ENCODE measurements around the gene CDK6.

Gene CDK6

DNA sequence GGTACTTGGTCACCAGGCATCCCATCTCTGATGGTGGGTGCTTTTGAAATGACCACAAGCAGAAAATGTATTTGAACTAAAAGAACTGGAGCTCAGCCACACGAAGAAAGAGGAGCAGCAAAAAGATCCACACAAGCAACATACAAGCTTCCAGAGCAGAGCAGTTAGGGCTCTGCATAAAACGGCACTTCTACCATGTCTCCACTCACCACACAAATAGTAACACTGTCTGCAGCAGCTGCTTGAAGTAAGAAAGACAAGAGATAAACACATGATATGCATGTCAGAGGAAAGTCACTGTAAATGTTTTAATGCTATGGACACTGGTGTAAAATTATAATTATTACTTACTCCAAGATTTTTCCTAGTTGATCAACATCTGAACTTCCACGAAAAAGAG, 213.7 kb downstream of the CDK6 start:
- TF ChIP-seq, protein P1, sequence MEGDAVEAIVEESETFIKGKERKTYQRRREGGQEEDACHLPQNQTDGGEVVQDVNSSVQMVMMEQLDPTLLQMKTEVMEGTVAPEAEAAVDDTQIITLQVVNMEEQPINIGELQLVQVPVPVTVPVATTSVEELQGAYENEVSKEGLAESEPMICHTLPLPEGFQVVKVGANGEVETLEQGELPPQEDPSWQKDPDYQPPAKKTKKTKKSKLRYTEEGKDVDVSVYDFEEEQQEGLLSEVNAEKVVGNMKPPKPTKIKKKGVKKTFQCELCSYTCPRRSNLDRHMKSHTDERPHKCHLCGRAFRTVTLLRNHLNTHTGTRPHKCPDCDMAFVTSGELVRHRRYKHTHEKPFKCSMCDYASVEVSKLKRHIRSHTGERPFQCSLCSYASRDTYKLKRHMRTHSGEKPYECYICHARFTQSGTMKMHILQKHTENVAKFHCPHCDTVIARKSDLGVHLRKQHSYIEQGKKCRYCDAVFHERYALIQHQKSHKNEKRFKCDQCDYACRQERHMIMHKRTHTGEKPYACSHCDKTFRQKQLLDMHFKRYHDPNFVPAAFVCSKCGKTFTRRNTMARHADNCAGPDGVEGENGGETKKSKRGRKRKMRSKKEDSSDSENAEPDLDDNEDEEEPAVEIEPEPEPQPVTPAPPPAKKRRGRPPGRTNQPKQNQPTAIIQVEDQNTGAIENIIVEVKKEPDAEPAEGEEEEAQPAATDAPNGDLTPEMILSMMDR (IDR thresholded peaks at IDR 0.05; ENCODE audit: low read depth, low read length): no peak
- no peak for DNase-seq (ENCODE audit: extremely low read depth, low read depth)

GRCh38 chr7:92622030-92622429, 214.3 kb downstream of the CDK6 start:
- TF ChIP-seq, protein P1 (IDR thresholded peaks at IDR 0.05; ENCODE audit: low read depth, low read length): no peak

DNA sequence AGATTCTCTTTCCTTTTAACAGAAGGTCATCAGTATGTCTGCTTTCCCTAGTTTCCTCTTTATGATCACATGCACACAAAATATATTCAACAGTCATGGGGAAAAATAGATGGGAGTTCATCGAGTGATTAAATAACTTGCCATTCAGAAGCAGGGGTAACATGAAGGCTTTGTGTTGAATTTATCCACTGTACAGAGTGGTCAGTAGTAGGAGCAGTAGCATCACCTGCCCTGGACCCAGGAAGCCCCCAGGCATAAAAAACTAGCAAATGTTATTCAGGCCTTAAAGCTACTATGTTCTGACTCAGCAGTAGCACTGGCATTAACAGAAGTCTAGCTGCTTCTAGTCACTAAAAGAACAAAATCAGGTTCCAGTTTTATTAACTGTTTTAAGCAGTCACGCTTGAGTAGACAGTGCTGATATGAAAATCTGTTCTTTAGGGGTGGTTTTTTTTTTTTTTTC, 214.8 kb downstream of the CDK6 start:
- TF ChIP-seq, protein P1 (IDR thresholded peaks at IDR 0.05; ENCODE audit: low read depth, low read length): no peak
- DNase-seq (ENCODE audit: extremely low read depth, low read depth): no peak

More at GRCh38 chr7:92622030-92622429, 214.3 kb downstream of the CDK6 start:
- no peak for DNase-seq (ENCODE audit: extremely low read depth, low read depth)

DNA sequence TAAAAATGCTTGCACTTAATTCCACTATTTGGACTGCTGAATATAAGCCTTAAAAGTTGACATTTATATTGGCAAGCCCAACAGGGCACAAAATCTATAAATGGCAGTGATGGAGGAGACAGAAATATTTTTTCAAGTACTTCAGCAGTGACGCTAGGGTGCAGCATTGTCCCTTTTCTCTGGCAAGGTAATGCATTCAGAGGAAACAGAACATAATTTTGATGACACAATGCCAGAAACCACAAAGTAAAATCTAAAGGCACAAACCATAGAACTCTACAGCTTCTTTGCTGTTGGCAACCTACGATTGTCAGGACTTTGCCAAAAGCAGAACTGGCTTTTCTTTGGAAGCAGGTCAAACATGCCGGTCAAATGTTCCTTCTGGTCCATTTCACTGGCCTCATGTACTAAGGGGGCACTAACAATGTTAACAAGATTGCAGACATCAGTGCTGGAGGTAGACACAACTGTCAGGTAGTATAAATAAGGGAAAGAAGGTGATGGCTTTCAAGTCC, 215.3 kb downstream of the CDK6 start:
- TF ChIP-seq, protein P1 (IDR thresholded peaks at IDR 0.05; ENCODE audit: low read depth, low read length): peak; percentile 72
- DNase-seq (ENCODE audit: extremely low read depth, low read depth): peak; percentile 89

- DNase-seq (ENCODE audit: extremely low read depth, low read depth): no peak
- TF ChIP-seq, protein P1 (IDR thresholded peaks at IDR 0.05; ENCODE audit: low read depth, low read length): no peak
These were observed 220.5 kb downstream of the CDK6 start for GRCh38 chr7:92615861-92616260.

GRCh38 chr7:92614660-92615174, 221.7 kb downstream of the CDK6 start:
- TF ChIP-seq, protein P1 (IDR thresholded peaks at IDR 0.05; ENCODE audit: low read depth, low read length): no peak
- no peak for DNase-seq (ENCODE audit: extremely low read depth, low read depth)

DNA sequence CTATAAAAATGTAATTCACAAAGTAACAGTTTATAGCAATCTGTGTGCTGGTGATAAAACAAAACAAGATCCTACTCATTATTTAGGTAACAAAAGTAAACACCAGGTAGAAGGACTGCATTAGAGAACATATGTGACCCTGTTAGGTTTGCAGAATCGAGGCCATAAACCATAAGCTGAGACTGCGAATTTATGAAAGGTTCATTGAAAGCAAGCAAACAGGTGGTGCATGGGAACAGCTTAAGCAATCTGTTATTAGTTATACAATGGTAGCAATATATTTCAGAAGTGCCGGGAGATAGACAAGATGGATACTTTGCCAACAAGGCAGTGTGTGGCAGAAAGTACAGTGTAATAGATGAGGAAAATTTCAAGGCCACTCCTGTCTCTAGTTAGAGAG, 222.7 kb downstream of the CDK6 start:
- no peak for DNase-seq (ENCODE audit: extremely low read depth, low read depth)
- TF ChIP-seq, protein P1 (IDR thresholded peaks at IDR 0.05; ENCODE audit: low read depth, low read length): no peak
